GM03348 (cell line): Measurements from ENCODE around the gene FMNL3.
"Not testable (repeated sequence)": the region's sequence is repeated elsewhere in the genome, so short reads cannot be mapped to it uniquely, and the experiment has no call there.

Source experiments
- DNase-seq: peaks from one replicate; pipeline ENCODE4 v3.0.0; 2012; ENCODE audit warnings: low spot score

The FMNL3 gene

DNA sequence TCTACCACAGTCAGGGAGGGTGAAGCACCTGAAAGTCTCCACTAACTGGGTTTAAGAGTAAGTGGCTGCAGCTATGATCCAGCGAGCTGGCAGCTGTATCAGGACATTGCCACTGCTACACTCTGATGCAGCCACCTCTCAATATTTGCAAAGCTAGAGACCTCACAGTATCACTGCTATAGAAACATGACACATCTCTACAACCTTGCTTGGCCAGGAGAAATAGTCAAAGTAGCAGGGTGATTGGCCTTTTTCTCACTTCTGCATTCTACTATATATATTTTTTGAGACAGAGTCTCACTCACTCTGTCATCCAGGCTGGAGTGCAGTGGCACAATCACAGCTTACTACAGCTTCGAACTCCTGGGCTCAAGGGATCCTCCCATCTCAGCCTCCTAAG is 9.3 kb upstream of the FMNL3 start:
- no peak for DNase-seq

DNA sequence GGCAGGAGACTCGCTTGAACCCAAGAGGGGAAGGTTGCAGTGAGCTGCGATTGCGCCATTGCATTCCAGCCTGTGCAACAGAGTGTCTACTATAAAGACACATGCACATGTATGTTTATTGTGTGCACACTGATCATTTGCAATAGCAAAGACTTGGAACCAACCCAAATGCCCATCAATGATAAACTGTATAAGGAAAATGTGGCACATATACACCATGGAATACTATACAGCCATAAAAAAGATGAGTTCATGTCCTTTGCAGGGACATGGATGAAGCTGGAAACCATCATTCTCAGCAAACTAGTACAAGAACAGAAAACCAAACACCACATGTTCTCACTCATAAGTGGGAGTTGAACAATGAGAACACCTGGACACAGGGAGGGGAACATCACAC is 6.7 kb upstream of the FMNL3 start:
- DNase-seq = not testable (repeated sequence)

DNA sequence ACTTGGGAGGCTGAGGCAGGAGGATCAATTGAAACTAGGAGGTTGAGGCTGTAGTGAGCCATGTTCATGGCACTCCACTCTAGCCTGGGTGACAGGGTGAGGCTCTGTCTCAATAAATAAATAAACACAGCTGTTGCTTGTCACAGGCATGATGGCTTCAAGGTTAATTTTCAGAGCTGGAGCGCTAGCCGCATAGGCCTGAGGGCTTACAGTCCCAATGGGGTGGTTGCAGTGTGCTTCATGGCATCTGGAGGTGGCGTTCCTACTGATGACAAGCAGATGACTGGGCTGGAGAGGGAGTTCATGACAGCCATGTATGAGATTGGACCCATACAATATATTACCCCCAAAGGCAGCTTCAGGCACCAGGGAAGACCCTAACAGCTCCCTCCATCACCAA is 1.6 kb upstream of the FMNL3 start:
- no peak for DNase-seq

DNA sequence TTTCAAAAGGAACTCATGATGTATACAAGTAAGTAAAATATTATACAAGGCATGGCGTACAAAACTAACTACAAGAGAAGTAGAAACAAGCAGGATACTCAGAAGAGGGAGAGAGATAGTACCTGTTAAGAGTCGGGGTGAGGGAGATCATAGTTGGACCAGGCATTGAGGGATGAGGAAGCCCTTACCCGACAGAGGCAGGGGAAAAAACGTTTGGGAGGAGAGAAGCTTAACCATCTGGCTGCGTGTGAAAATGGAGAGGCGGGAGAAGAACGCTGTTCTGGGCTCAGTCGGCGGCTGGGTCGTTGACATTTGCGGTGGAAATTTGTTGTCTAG is 575 bp upstream of the FMNL3 start:
- DNase-seq = no peak

DNA sequence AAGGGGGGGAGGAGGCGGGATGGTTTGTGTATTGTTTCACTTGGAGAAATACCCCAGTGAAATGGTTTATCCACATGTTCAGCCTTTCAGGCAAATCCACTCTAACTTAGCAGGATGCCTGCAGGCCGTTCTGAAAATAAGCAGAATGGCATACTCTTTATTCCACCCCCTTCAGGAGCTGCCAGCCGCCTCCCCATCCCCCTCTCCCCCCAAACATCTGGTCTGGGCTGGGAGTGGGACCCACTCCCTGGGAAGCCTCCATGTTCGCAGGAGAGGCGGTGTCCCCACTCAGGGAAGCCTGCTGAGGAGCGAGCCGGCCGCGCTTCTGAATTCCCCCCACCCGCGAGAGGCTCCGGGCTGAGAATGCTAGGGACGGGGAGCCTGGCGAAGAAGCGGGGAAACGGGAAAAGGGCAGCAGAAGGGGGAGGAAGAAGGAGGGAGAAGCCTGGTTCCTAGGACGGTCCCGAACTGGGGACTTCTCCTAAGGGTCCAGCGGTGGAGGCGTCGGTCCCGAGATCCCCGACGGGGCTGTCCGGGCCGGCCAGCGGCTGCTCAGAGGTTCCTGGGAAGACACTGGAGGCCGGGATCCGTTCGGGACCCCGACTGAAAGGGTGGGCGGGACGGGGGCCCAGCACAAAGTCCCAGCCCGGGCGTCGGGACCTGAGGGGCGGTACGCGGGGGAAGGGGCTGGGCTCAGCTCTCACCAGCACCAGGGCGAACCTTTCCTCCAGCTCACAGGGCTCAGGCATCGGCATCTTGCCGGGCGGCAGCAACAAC is 666 bp downstream of the FMNL3 start:
- peak; percentile 52 for DNase-seq

DNA sequence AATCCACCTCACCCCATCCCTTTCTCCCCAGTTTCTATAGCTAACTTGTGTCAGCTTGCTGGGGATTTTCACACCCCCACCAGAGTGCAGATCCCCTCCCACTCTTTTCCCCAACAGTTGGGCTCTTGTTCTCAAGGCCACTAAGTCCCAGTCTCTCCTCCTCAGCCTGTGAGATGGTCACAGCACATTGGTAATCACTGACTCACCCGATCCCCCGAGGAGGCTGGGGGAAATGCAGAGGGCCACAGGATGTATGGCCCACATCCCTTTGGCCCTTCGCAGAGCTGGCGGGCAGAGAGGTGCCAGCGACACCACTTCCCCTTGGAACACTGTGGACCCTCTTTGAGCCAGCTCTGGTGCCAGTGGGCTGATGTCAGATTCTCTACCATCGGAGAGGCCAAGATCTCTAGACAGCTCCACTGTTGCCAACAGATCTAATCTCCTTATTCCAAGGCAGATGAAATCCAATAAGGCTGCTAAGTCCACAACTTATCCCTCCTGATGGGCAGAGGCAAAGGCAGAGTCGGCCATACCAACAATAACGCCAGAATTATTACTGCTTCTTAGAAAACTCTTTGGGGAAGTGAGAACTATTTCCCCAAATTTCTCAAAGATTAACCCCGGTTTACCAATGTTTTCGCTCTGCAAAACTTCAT is 1.6 kb downstream of the FMNL3 start:
- DNase-seq = peak; percentile 67

DNA sequence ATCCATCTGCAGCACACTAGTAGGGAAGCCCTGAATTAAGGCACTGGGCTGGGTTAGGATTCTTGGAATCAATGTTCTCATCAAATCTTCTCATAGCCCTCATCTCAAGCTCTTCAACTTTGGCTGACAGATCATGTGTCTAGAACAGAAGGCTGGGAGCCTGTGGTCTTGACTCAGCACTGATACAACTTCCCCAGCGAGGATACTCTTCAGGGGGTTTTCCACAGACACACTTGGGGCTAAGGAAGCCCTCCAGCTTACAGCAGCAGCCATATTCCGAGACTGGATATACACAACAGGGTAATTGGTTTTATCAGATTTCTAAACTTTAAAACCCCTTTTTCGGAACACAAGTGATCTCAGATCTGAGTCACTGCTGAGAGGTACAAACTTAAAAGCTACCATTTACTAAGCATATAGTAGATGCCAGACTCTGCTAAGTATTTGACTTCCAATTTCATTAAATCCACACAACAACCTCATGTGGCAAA is 3.5 kb downstream of the FMNL3 start:
- DNase-seq = peak; percentile 42

DNA sequence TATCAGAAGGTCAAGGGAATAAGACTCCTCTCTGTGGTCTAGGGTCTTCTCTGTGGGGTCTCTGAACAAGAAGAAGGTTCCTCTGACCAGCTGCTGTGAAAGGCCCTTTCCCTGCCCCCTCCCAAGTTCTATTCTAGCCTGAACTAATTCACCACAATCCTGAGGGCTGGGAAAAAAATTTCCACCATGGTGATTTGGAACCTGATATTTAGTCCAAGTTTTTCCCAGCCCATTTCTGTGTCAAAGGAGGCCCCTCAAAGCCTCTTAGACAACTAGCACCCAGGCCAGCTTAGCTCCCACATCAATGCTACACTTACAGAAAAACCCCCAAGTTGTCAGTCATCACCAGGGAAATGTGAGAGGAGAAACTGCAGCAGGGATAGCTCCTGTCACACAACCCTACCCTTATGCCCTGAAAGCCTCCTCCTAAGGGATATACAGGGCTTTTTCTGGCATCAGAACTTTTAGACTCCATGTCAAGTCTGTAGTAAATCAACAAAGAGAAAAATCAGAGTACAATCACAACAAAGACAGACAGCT is 4.5 kb downstream of the FMNL3 start:
- DNase-seq = no peak

DNA sequence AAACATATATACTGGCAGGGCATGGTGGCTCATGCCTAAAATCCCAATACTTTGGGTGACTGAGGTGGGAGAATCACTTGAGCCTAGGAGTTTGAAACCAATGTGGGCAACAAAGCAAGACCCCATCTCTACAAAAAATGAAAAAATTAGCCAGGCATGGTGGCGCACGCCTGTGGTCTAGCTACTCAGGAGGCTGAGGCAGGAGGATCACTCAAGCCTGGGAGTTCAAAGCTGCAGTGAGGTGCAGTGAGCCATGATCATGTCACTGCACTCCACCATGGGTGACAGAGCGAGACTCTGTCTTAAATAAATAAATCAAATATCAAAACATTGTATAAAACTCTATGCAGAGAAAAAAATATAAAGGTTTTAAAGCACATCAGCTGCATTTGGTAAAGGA is 5.2 kb downstream of the FMNL3 start:
- DNase-seq = no peak

DNA sequence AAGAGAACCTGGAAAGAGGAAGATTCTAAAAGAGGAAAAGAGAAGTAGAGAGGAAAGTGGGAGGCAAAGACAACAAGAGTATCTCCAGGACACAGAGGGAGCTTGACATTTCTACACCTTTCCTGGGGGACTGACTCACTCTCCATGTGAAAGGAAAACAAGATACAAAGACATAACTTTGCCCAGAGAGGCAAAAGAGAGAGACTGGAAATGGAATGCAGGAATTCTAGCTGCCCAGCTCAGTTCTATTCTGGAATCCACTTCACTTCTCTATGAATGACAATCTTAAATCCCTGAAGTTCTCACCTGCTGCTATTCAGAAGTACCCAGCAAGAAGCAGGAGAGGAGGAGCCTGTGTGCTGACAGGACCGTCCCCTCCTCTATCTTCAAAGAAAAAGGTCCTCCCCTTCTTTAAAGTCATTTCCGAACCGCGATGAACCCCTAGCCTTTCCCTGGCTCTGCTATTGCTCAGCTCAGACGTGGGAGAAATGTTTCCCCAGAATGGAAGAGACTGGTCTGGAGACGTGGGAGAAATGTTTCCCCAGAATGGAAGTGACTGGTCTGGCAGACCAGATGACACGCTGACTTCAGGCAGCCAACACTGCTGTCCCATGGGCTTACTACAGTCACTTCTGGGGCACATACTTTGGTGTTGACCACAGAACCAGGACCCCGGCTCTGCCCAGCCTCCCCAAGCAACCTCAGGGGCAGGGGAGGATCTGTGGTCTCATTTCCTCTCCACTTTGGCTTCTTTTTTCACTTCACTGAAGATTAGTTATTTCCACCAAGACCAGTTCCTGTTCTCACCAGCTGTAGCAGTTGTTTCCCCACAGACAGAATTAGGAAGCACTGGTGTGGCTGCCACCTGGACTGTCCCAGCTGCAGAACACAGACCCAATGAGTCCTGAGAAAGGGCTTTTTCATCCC is 8.3 kb downstream of the FMNL3 start:
- DNase-seq = peak; percentile 54

DNA sequence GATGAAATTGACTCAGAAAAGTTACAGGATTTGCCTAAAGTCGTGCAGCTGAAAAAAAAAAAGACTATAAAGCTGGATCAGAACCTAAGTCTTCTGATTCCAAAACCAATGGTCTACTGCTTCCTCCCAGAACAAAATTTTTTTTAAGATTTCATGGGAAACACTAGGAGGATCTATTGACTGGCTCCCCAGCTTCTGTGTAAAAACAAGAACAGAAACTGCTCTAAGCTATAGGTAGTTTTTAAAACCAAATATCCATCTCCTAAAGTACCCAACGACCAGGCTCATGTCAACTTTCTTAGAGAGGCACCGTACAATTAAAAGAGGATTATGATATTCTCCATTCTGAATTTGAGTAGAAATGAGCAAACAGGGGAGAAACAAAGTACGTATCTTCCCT is 9.4 kb downstream of the FMNL3 start:
- no peak for DNase-seq

DNA sequence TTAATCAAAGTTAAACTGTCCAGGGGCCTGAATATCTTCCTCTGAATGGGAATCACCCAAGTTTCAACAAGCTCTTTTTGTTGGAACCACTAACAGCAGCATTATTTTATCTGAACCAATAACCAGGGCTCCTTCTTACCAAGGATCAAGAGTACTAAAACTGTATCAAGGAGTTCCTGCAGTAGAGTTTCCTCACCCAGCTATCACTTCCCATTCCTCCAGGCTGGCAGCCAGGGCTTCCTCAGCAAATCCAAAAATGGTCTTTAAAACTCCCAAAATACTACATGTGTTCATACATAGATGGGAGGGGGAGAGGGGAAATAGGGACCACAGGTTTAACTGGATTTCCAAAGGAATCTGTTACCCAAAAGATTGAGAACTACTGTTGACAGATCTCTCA is 10.5 kb downstream of the FMNL3 start:
- DNase-seq = no peak

DNA sequence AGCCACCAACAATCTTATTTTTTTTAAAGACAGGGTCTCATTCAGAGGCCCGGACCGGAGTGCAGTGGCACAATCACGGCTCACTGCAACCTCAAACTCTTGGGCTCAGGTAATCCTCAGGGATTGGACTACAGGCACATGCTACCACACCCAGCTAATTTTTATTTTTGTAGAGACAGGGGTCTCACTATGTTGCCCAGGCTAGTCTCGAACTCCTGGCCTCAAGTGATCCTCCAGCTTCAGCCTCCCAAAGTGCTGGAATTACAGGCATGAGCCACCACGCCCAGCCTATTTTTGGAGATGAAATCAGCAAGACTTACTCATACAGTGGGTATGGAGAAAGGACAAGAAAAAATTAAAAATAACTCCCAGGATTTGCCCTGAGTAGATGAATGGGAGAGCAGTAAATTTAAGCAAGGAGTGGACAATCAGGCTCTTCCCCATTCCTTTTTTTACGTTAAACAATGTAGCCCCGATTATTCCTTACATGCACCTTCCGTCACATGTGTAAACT is 13.2 kb downstream of the FMNL3 start:
- DNase-seq = no peak

DNA sequence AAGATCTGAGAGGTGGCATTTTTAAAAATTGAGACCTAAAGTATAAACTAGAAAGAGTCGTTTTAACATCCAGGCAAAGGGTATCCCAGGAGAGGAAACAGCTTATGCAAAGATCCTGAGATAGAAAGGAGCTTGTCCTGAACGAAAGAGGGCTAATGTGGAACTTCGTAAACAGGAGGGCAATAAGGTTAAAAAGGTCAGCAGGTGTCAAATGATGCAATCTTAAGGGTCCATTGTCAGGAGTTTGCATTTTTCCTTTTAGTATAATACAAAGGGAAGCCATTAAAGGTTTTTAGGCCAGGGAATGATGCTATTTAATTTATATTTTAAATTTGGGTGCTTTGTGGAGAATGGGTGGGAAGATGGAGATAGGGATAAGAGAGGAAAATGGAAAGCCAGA is 14.4 kb downstream of the FMNL3 start:
- no peak for DNase-seq

DNA sequence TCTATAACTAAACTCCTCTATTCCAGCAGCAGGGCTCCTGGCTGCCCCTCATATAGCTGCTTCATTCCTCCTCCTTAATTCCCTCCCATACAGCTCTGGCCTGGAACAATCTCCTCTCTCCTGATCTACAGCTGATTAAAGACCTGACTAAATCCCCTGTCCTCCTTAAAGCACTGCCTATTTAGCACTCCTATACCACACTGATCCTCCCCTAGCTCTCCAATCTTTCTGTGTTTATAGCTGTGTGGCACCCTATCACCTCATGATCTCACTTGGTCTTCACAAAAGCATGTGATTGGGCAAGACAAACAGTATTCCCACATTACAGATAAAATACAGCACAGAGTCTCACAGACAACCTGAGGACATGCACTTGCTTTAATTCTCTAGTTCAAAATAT is 17.4 kb downstream of the FMNL3 start:
- no peak for DNase-seq

DNA sequence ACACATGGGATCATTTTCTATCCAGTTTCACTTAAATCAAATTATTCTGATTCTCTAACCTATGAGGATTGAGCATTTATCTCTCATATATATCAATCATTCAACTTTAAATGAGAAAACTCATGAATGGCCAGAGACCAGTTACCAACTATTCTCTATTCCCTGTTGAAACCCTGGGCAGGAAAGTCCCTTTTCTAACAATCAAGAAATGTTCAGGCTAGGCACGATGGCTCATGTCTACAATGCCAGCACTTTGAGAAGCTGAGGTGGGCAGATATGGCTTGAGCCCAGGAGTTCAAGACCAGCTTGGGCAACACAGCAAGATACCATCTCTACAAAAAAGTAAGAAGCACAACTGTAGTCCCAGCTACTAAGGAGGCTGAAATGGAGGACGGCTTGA is 18.0 kb downstream of the FMNL3 start:
- no peak for DNase-seq

DNA sequence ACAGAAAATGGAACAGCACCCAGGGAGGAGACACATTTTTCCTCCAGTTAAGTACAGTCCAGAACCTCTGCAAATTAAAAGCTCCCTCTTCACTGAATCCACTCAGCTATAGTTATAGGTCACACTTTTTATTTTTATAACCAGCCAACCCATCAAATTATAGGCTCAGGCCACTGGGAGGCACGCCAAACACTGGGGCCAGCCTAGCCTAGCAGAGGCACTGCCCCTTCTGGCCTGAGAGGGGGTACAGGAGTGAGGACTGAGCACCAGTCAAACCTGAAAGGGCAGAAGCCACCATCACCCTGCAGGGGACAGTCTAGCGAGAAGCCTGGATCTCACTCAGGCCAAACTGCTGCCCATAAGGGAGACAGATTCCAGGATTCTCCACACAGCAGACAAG is 19.3 kb downstream of the FMNL3 start:
- no peak for DNase-seq

DNA sequence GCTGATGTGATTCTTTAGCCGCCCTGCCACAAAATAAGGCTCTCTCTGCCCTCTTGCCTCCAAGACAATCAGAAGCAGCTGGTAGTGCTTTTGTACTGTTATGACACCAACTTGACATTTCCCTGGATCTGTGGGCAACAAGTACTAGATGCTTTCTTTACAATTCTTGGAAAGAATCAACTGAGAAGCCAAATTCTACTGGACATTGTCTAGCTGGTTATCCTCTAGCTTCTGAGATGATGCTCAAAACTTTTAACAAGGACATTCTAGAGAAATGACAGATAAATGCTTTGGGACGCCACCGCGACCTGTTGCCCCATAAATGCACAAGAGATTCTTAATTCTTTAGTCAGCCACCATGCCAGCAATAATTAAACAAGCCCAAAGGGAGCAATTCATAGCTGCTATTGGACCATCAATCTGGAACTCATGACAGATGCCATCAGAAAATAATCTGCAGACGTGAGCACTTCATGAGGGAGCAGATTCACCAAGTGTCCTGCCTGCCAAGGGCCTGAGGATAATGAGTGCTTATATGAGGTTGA is 22.8 kb downstream of the FMNL3 start:
- no peak for DNase-seq

DNA sequence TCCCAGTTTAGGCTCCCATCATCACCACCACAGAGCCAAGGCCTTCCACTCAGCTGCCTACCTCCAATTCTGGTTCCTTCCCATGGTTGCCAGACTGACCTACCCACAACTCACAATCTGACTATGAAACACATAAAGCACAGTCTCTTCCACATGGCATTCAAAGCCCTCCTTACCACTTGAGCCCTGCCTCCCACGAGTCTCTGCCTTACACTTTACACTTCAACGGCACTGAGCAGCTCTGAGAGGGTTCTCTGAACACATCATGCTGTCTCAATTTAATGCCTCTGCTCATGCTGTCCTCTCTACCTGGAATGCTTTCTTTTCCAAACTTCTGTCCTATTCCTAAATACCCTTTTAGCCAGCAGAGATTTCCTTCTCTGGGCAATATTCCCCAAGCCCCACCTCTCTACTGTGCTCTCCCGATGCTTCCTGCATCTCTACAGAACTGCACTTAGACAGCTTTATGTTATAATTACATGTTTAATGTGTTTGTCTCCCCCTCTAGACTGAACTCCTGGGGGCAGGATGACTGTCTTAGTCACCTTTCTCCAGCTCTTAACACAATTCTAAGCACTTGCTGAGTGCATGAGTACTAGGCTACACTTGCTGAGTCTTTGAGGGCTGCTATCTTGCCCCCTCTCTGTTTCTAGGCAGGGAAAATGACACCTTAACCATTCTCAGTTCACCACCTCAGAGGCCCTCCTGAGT is 23.5 kb downstream of the FMNL3 start:
- no peak for DNase-seq

DNA sequence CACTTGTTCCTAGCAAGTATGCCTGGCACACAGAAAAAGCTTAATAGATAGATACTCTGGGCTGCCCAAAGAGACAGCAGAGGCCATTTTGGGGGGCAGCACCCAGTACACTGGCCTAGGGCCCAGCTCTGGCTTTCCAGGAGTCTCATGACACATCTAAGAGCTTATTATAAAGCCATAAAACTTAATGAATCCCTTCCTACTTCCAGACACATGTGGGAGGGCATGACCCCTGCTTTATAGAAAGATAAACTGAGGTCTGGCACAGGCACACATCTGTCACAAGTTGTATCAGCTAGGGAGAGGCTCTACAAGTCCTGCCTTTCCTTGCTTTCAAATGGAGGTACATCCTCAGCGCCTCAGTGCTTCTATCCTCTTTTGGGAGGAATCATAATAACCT is 27.1 kb downstream of the FMNL3 start:
- DNase-seq = no peak

DNA sequence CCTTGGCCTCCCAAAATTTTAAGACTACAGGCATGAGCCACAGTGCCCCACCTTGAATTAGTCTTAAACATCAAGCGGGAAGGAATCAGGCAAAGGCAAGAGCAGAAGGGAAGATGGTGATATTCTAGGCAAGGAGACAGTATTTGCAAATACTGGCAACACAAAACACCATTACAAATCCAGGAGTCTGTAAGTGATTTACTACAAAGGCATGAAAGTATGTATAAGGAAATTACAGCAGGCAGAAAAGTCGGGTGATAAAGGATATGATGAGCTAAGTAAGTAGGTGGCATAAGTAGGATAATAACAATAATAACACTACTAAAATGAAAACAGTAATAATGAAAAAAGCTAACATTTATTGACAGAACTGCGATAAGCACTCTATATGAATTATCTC is 28.5 kb downstream of the FMNL3 start:
- no peak for DNase-seq
